Upper lobe of right lung (tissue), 1 donor: ENCODE data around the gene ANKRD34B. TPM values are rescaled to one million over a fixed set of nuclear protein-coding genes. Genes with fewer than 3 reads are reported as not detected.
A peak's percentile ranks its signal among the peaks of the same experiment; 100 is the strongest.

ENCODE experiments used
- ATAC-seq: fragments of 200-7000 bp; cut with Tn5 transposase; one replicate; pipeline ENCODE4 v1.9.1; 2020; ENCODE audit warnings: mild to moderate bottlenecking, moderate library complexity
- DNase-seq: peaks from one replicate; pipeline ENCODE4 v3.0.0-alpha.2; 2020
- H3K27ac ChIP-seq: fragments of 200-600 bp; one replicate; pipeline ENCODE4 v1.8.0; 2022
- H3K27me3 ChIP-seq: fragments of 200-600 bp; one replicate; pipeline ENCODE4 v1.8.0; 2022; ENCODE audit warnings: mild to moderate bottlenecking
- H3K36me3 ChIP-seq: fragments of 200-600 bp; one replicate; pipeline ENCODE4 v1.8.0; 2022
- H3K4me1 ChIP-seq: fragments of 200-600 bp; one replicate; pipeline ENCODE4 v1.8.0; 2022
- H3K4me3 ChIP-seq: fragments of 200-600 bp; one replicate; pipeline ENCODE4 v1.8.0; 2022; ENCODE audit warnings: mild to moderate bottlenecking
- H3K9me3 ChIP-seq: fragments of 200-600 bp; one replicate; pipeline ENCODE4 v1.8.0; 2022
- intact Hi-C: fragments of 100-400 bp; cut with DNase I; formaldehyde crosslinking; loops from one replicate; pipeline ENCODE4 v1.11.0; 2022
- total RNA-seq: library from RNA; stranded (reverse); fragmentation: NEBNext Ultra II Directional; extraction: Animal tissue kit (Norgen Biotek cat#: 25700); gene quantifications from one replicate; pipeline ENCODE4 v1.2.1, GENCODE V29; 2021
- TF ChIP-seq, protein P1 (sequence below): fragments of 200-600 bp; IDR thresholded peaks from one replicate; pipeline ENCODE4 v1.8.0; 2022; ENCODE audit warnings: antibody characterized with exemption
- donor health status: DM: no; HTN: yes; CAD: no; lungs with severe emphysema.

The ANKRD34B gene
- total RNA-seq, 1 donor from 2014 or later, result 0.35 TPM

DNA sequence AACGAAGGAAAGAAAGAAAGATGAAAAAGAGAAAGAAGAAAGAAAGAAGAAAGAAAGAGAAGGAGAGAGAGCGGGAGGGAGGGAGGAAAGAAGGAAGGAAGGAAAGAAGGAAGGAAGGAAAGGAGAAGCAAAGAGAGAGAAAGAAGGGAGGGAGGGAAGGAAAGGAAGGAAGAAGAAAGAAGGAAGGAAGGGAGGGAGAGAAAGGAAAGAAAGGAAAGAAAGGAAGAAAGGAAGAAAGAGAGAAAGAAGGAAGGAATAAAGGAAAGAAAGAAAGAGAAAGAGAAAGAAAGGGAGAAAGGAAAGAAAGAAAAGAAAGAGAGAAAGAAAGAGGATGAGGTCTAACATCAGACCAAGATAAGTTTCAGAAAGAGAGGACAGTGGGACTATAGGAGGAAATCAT is 9.0 kb upstream of the ANKRD34B start:
- no peak overlapping the region for H3K4me3 ChIP-seq
- no peak for ATAC-seq
- no peaks in the 10 kb centered on the region for H3K36me3 ChIP-seq
- no peaks in the 10 kb centered on the region for H3K4me1 ChIP-seq
- no peaks in the 10 kb centered on the region for H3K9me3 ChIP-seq
- peaks cover 1% of the 10 kb centered on the region for H3K27me3 ChIP-seq
- no peak overlapping the region for H3K27ac ChIP-seq
- intact Hi-C loops, result no loop called here
- no peak for DNase-seq
- TF ChIP-seq, protein P1, sequence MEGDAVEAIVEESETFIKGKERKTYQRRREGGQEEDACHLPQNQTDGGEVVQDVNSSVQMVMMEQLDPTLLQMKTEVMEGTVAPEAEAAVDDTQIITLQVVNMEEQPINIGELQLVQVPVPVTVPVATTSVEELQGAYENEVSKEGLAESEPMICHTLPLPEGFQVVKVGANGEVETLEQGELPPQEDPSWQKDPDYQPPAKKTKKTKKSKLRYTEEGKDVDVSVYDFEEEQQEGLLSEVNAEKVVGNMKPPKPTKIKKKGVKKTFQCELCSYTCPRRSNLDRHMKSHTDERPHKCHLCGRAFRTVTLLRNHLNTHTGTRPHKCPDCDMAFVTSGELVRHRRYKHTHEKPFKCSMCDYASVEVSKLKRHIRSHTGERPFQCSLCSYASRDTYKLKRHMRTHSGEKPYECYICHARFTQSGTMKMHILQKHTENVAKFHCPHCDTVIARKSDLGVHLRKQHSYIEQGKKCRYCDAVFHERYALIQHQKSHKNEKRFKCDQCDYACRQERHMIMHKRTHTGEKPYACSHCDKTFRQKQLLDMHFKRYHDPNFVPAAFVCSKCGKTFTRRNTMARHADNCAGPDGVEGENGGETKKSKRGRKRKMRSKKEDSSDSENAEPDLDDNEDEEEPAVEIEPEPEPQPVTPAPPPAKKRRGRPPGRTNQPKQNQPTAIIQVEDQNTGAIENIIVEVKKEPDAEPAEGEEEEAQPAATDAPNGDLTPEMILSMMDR, result no peak

DNA sequence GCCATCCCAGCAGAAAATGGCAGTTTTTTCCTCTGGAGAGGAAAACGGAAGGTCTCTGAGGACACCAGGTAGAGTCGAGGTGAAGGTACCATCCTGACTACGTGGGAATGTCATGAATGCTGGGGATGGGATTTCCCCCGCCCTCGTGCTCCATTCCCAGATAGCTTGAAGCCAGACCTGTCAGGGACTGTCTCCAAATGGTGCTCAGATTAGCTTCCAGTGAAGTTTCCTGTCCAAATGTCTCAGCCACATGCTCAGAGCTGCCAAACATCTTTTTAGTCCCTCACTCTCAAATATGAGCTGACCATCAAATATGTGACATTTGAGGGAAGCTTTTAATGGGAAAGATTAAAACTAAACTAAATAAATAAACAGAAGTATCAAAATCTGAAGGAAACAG is 7.6 kb upstream of the ANKRD34B start:
- ATAC-seq, result no peak
- TF ChIP-seq, protein P1, result no peak

DNA sequence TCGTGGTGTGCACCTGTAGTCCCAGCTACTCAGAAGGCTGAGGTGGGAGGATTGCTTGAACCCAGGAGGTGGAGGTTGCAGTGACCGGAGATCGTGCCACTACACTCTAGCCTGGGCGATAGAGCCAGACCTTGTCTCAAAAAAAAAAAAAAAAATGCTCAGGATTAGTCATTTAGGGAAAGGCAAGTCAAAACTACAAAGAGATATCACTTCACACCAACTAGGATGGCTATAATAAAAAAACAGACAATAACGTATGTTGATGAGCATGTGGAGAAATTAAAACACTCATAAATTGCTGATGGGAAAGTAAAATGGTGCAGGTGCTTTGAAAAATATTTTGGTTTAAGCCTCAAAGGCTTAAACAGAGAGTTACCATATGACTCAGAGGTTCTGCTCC is 6.3 kb upstream of the ANKRD34B start:
- peaks cover 20% of the 10 kb centered on the region for H3K27me3 ChIP-seq
- no peaks in the 10 kb centered on the region for H3K9me3 ChIP-seq
- intact Hi-C loops, result no loop called here
- no peak overlapping the region for H3K4me3 ChIP-seq
- no peaks in the 10 kb centered on the region for H3K36me3 ChIP-seq
- DNase-seq (no peak), ATAC-seq (no peak)
- TF ChIP-seq, protein P1, result no peak
- no peak overlapping the region for H3K27ac ChIP-seq
- H3K4me1 ChIP-seq, result no peaks in the 10 kb centered on the region

More for the DNA sequence above, 7.6 kb upstream of the ANKRD34B start:
- no peak for DNase-seq
- Histone ChIP-seq H3K36me3 (no peaks in the 10 kb centered on the region), H3K4me1 (no peaks in the 10 kb centered on the region), H3K9me3 (no peaks in the 10 kb centered on the region), H3K27me3 (peaks cover 8% of the 10 kb centered on the region), H3K4me3 (no peak overlapping the region), H3K27ac (no peak overlapping the region)
- intact Hi-C loops, result no loop called here

DNA sequence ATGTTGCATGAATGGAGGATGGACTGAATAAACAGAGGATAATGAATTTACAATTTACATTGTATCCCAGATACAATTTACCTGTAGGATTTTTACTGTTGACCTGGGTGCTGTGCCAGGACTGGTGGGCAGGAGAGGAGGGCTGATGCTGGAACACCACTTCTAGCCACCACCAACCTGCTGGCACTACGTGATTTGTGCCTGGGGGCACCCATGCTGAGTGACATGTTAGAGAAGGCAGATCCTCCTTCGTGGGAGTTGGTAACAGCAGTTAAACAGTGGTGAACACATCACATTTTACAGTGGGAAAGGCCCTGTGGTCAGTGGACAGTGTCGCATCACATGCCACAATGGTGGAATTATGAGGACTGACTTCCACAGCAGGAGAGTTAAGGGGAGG is 3.0 kb upstream of the ANKRD34B start:
- Histone ChIP-seq H3K4me3 (no peak overlapping the region), H3K27me3 (peaks cover 51% of the 10 kb centered on the region), H3K4me1 (no peaks in the 10 kb centered on the region), H3K27ac (no peak overlapping the region), H3K9me3 (no peaks in the 10 kb centered on the region), H3K36me3 (no peaks in the 10 kb centered on the region)
- DNase-seq (no peak), ATAC-seq (no peak)
- intact Hi-C loops, result no loop called here
- TF ChIP-seq, protein P1, result no peak

DNA sequence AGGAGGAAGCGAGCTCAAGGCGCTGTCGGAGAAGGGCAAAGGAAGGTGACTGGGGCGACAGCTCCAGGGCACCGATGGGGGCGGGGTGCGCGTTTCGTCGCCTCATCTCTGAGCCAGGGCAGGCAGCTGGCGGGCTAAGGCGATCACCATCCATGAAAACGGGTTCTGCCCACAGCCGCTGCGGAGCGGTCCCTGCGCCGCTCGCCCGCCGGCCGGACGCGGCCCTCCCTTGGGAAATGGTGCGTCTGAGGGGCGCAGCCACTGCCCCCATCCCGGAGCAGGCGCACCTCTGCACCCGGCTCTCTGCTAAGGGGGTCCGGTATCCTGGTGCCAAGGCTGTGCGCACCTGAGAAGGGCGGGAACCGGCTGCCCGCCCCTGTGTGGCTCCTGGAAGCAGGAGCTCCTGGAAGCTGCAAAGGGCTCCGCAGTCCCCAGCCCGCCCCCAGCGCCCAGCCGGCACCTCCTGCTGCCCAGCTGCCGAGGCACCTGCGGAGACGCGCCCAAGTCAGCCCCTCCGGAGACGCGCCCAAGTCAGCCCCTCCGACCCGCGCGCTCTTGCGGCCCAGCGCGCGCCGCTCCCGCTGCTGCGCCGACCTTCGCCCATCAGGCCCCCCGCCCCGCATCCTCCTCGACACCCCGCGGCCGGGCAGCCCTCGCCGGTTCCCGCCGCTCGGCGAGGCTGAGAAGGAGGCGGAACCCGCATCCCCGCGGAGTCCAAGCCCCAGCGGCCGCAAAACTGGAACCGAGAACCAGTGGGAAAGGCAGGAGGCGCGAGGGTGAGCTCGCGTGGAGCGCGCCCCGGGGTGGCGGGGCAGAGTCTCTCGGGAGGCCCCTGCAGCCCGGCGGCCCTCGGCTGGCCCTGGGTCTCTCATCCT is 757 bp downstream of the ANKRD34B start:
- intact Hi-C loops, result no loop called here
- Histone ChIP-seq H3K27ac (no peak overlapping the region), H3K4me3 (peak overlapping the region; percentile 33), H3K27me3 (peaks cover 56% of the 10 kb centered on the region), H3K9me3 (no peaks in the 10 kb centered on the region), H3K36me3 (no peaks in the 10 kb centered on the region), H3K4me1 (no peaks in the 10 kb centered on the region)
- TF ChIP-seq, protein P1, result no peak
- ATAC-seq (peak; percentile 11), DNase-seq (no peak)
